Endothelial cell of umbilical vein (primary cell): ENCODE results near the gene IL10RA. TPM values are rescaled to one million over a fixed set of nuclear protein-coding genes. Genes with fewer than 3 reads are reported as not detected.
A peak's percentile ranks its signal among the peaks of the same experiment; 100 is the strongest.

Source experiments
- BruUV-seq: library from RNA; stranded (reverse); fragments of 400-500 nt; replicated peaks from 2 replicates; lab custom pipeline; 2021; lab: Mats Ljungman, UMichigan
- CTCF ChIA-PET: fragments of 300-600, 350-600 bp; sonication (Branson Sonifier 250); formaldehyde crosslinking; loops from one replicate; lab custom pipeline; 2021; ENCODE audit warnings: antibody characterized with exemption, inconsistent platforms; lab: Charles Lee
- POLR2A ChIA-PET: fragments of 300-600, 350-600 bp; sonication (Branson Sonifier 250); formaldehyde crosslinking; loops from one replicate; lab custom pipeline; 2021; ENCODE audit warnings: antibody characterized with exemption, inconsistent platforms; lab: Charles Lee
- DNase-seq: peaks from one replicate; pipeline ENCODE4 v3.0.0-alpha.2; 2011; ENCODE audit warnings: low read depth, low spot score
- FAIRE-seq: peaks from 2 replicates; lab custom pipeline; 2011; peaks lifted over from hg19 to GRCh38; lab: Jason Lieb, UNC
- H2AFZ ChIP-seq: 2 replicates; pipeline ENCODE4 v1.6.0; 2012; ENCODE audit warnings: low read depth, low read length, control low read depth, inconsistent platforms
- H3K27ac ChIP-seq: 2 replicates; pipeline ENCODE4 v1.5.1; 2011; ENCODE audit warnings: low read depth, mild to moderate bottlenecking, control low read depth, low read length, moderate library complexity; ENCODE audit not compliant: insufficient read depth
- H3K27me3 ChIP-seq, 2 experiments: 2 replicates each; pipeline versions ENCODE4 v1.6.0 to v1.6.1; 2011; ENCODE audit warnings: low read length in 2 of 2, mixed read lengths in 1 of 2; ENCODE audit not compliant: control insufficient read depth in 2 of 2, insufficient read depth in 2 of 2
- H3K36me3 ChIP-seq, 2 experiments: 2 replicates in 1 of 2; 3 replicates in 1 of 2; pipeline ENCODE4 v1.5.1; 2011; ENCODE audit warnings: low read length in 2 of 2, mild to moderate bottlenecking in 1 of 2, moderate library complexity in 1 of 2; ENCODE audit not compliant: control insufficient read depth in 2 of 2, insufficient read depth in 2 of 2; ENCODE audit errors: extremely low read depth in 1 of 2
- H3K4me1 ChIP-seq: 3 replicates; pipeline ENCODE4 v1.5.1; 2011; ENCODE audit warnings: mild to moderate bottlenecking, low read length; ENCODE audit not compliant: control insufficient read depth, insufficient read depth; ENCODE audit errors: extremely low read depth
- H3K4me2 ChIP-seq: 2 replicates; pipeline ENCODE4 v1.6.1; 2011; ENCODE audit warnings: low read length, control low read depth, mixed read lengths; ENCODE audit not compliant: insufficient read depth
- H3K4me3 ChIP-seq, 3 experiments: fragments of 200-600 bp in 1 of 3; sonication (generic), shearing (Covaris generic) in 1 of 3; replicated peaks in 1 of 3; 2 replicates each; pipeline ENCODE4 v1.5.1; 2011 to 2016; ENCODE audit warnings: control low read depth in 3 of 3, low read length in 3 of 3, mild to moderate bottlenecking in 2 of 3, inconsistent platforms in 1 of 3, low read depth in 1 of 3, moderate library complexity in 1 of 3; ENCODE audit not compliant: insufficient read depth in 1 of 3
- H3K79me2 ChIP-seq: 2 replicates; pipeline ENCODE4 v1.6.0; 2012; ENCODE audit warnings: low read length, inconsistent platforms; ENCODE audit not compliant: control insufficient read depth, insufficient read depth
- H3K9ac ChIP-seq: replicated peaks from 2 replicates; pipeline ENCODE3; 2011; ENCODE audit warnings: low read length, control low read depth; ENCODE audit not compliant: insufficient read depth; ENCODE audit errors: extremely low read depth
- H3K9me1 ChIP-seq: replicated peaks from 3 replicates; pipeline ENCODE4 v1.6.0; 2011; ENCODE audit warnings: mild to moderate bottlenecking, low read length; ENCODE audit not compliant: control insufficient read depth, insufficient read depth; ENCODE audit errors: extremely low read depth
- H3K9me3 ChIP-seq: replicated peaks from 2 replicates; pipeline ENCODE4 v1.5.1; 2012; ENCODE audit warnings: low read length, inconsistent platforms; ENCODE audit not compliant: control insufficient read depth, insufficient read depth
- H4K20me1 ChIP-seq: replicated peaks from 2 replicates; pipeline ENCODE3; 2011; ENCODE audit warnings: mild to moderate bottlenecking, low read length; ENCODE audit not compliant: control insufficient read depth, insufficient read depth; ENCODE audit errors: extremely low read depth
- GATA2 ChIP-seq: IDR thresholded peaks from 2 replicates; pipeline ENCODE4 v1.7.0; 2011; ENCODE audit warnings: low read depth, mild to moderate bottlenecking, moderate library complexity, mixed read lengths, low read length; ENCODE audit not compliant: insufficient read length, insufficient read depth
- dilution Hi-C: fragments of 300-500 bp; cut with MboI; formaldehyde crosslinking; loops from one replicate; pipeline ENCODE4 v1.15.0; 2019; ENCODE audit warnings: low sequenced_read_pairs; ENCODE audit not compliant: extremely low pct_ligation_motif_present
- intact Hi-C: fragments of 100-400 bp; cut with micrococcal nuclease; formaldehyde crosslinking; loops from one replicate; pipeline ENCODE4 v1.10.0; 2022
- polyA plus RNA-seq, 4 experiments: library from polyadenylated mRNA; depleted of rRNA in 3 of 4; stranded (reverse) in 3 of 4; unstranded in 1 of 4; fragments of >200 nt; gene quantifications; 2 replicates each; pipeline versions ENCODE4 v1.2.1 to v1.2.3, GENCODE V29; 2011 to 2012; ENCODE audit warnings: missing spikeins in 1 of 4
- total RNA-seq: library from RNA; stranded (reverse); gene quantifications from 2 replicates; pipeline ENCODE4 v1.2.3, GENCODE V29; 2021
- TF ChIP-seq, protein P1 (sequence below), 2 donors: IDR thresholded peaks; 1 replicate in 1 of 2; 2 replicates in 1 of 2; pipeline ENCODE4 v1.5.1; 2011; ENCODE audit warnings: low read length in 2 of 2, mild to moderate bottlenecking in 2 of 2, moderate library complexity in 2 of 2, control low read depth in 1 of 2, inconsistent platforms in 1 of 2, low read depth in 1 of 2; ENCODE audit not compliant: insufficient read depth in 1 of 2; ENCODE audit errors: extremely low read depth in 1 of 2

Gene IL10RA
- total and polyA plus RNA-seq, 2 donors (not counting 3 experiments of a cell fraction or from before 2014, with no cell fraction given), result 0.04 TPM; not detected in 1

- DNase-seq (peak; percentile 69), FAIRE-seq (peak; percentile 71)
- Histone ChIP-seq H3K27me3 (peaks cover 0 to 3% of the 10 kb centered on the region in 2 experiments), H4K20me1 (no peaks in the 10 kb centered on the region), H3K4me3 (no peak overlapping the region), H3K9me1 (no peaks in the 10 kb centered on the region), H3K9ac (no peak overlapping the region), H2AFZ (no peak overlapping the region), H3K79me2 (no peaks in the 10 kb centered on the region), H3K4me1 (peaks cover 18% of the 10 kb centered on the region), H3K36me3 (no peaks in the 10 kb centered on the region), H3K4me2 (no peak overlapping the region), H3K27ac (peak overlapping the region; percentile 24), H3K9me3 (no peaks in the 10 kb centered on the region)
- intact Hi-C loops (loop anchor here (2.0 kb wide), 1 partner anchor 28 kb away; no protein-coding TSS in a partner anchor), dilution Hi-C loops (no loop called here)
- ChIA-PET POLR2A (no interaction called here), CTCF (interaction anchor here (0.9 to 7.9 kb wide), 8 partner anchors 18 to 519 kb away, joined by 3 to 520 read pairs (median 34); partner anchors contain the start of gene FXYD2)
- TF ChIP-seq, protein P1, sequence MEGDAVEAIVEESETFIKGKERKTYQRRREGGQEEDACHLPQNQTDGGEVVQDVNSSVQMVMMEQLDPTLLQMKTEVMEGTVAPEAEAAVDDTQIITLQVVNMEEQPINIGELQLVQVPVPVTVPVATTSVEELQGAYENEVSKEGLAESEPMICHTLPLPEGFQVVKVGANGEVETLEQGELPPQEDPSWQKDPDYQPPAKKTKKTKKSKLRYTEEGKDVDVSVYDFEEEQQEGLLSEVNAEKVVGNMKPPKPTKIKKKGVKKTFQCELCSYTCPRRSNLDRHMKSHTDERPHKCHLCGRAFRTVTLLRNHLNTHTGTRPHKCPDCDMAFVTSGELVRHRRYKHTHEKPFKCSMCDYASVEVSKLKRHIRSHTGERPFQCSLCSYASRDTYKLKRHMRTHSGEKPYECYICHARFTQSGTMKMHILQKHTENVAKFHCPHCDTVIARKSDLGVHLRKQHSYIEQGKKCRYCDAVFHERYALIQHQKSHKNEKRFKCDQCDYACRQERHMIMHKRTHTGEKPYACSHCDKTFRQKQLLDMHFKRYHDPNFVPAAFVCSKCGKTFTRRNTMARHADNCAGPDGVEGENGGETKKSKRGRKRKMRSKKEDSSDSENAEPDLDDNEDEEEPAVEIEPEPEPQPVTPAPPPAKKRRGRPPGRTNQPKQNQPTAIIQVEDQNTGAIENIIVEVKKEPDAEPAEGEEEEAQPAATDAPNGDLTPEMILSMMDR (IDR thresholded peaks at IDR 0.05; ENCODE audit: extremely low read depth in 1 of 2, insufficient read depth in 1 of 2, low read depth in 1 of 2, low read length in 2 of 2), result peak; percentile 9 to 12
- TF ChIP-seq GATA2, result no peak
- no TSS peak for BruUV-seq
These were observed 41.0 kb upstream of the IL10RA start for GRCh38 chr11:117945047-117945810.
